Breast epithelium (tissue), 4 donors: Measurements from ENCODE around the gene MYL12A. TPM values are rescaled to one million over a fixed set of nuclear protein-coding genes. Genes with fewer than 3 reads are reported as not detected.

Experiments
- DNase-seq, 2 donors: peaks; one replicate each; pipeline ENCODE4 v3.0.0-alpha.2; 2019; ENCODE audit warnings: low spot score in 2 of 2
- H3K27ac ChIP-seq, 2 donors: fragments of 200-600 bp; sonication (generic) in 1 of 2; one replicate each; pipeline ENCODE4 v1.5.1; 2016 to 2019; ENCODE audit warnings: mild to moderate bottlenecking in 1 of 2
- H3K27me3 ChIP-seq, 2 donors: fragments of 200-600 bp; sonication (generic) in 1 of 2; one replicate each; pipeline versions ENCODE4 v1.5.1 to v1.6.0; 2017 to 2019; ENCODE audit warnings: control low read depth in 1 of 2, mild to moderate bottlenecking in 1 of 2
- H3K36me3 ChIP-seq: fragments of 200-600 bp; one replicate; pipeline ENCODE4 v1.5.1; 2019
- H3K4me1 ChIP-seq, 2 donors: fragments of 200-600 bp; sonication (generic); one replicate each; pipeline ENCODE4 v1.5.1; 2016 to 2019; ENCODE audit warnings: control low read depth in 1 of 2
- H3K4me3 ChIP-seq, 3 donors: fragments of 200-600 bp; sonication (generic); 1 replicate in 2 of 3; 2 replicates in 1 of 3; pipeline ENCODE4 v1.5.1; 2016 to 2019; ENCODE audit warnings: mild to moderate bottlenecking in 3 of 3, moderate library complexity in 2 of 3
- H3K9me3 ChIP-seq, 2 donors: fragments of 200-600 bp; sonication (generic) in 1 of 2; one replicate each; pipeline ENCODE4 v1.5.1; 2016 to 2019; ENCODE audit warnings: control low read depth in 1 of 2
- POLR2A ChIP-seq: fragments of 450-650 bp; IDR thresholded peaks from one replicate; pipeline ENCODE4 v1.6.1; 2016; ENCODE audit warnings: antibody characterized with exemption, mild to moderate bottlenecking, moderate library complexity
- POLR2AphosphoS5 ChIP-seq, 3 donors: sonication (generic); formaldehyde crosslinking; IDR thresholded peaks; one replicate each; pipeline ENCODE4 v1.6.1; 2017; ENCODE audit warnings: antibody characterized with exemption in 3 of 3
- intact Hi-C: fragments of 100-400 bp; cut with DNase I; formaldehyde crosslinking; loops from one replicate; pipeline ENCODE4 v1.15.1; 2023; ENCODE audit warnings: low total_unique reads
- total RNA-seq, 3 donors: library from RNA; depleted of rRNA; stranded (reverse); fragments of >200 nt; gene quantifications; one replicate each; pipeline ENCODE4 v1.1.0, GENCODE V29; 2016
- TF ChIP-seq, protein P1 (sequence below), 3 donors: fragments of 450-650 bp; IDR thresholded peaks; one replicate each; pipeline ENCODE4 v1.5.1; 2016 to 2017; ENCODE audit warnings: antibody characterized with exemption in 3 of 3, mild to moderate bottlenecking in 3 of 3, moderate library complexity in 3 of 3

MYL12A gene
- total RNA-seq, 3 donors from 2014 or later = 403 to 495 (median 444) TPM

DNA sequence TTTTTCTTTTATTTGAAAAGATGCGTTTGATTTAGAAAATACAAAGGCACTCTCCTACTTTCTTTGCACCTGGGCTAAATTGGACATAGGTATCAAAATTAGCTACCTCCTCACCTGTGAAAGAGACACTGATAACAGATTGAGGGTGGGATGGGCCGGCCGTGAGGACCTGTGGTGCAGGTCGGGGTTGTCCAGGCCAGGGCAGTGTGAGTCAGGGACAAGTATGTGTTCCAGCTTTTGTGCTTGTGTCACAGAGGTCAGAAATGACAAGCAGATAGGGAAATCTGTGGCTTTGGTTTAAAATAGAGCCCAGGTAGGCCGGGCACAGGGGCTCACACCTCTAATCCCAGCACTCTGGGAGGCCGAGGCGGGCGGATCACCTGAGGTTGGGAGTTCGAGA is 36.9 kb downstream of the MYL12A start:
- Histone ChIP-seq H3K4me1 (no peaks in the 10 kb centered on the region), H3K36me3 (no peaks in the 10 kb centered on the region), H3K27ac (no peak overlapping the region), H3K27me3 (no peaks in the 10 kb centered on the region), H3K9me3 (no peaks in the 10 kb centered on the region), H3K4me3 (no peak overlapping the region)
- no peak for DNase-seq
- TF ChIP-seq, protein P1, sequence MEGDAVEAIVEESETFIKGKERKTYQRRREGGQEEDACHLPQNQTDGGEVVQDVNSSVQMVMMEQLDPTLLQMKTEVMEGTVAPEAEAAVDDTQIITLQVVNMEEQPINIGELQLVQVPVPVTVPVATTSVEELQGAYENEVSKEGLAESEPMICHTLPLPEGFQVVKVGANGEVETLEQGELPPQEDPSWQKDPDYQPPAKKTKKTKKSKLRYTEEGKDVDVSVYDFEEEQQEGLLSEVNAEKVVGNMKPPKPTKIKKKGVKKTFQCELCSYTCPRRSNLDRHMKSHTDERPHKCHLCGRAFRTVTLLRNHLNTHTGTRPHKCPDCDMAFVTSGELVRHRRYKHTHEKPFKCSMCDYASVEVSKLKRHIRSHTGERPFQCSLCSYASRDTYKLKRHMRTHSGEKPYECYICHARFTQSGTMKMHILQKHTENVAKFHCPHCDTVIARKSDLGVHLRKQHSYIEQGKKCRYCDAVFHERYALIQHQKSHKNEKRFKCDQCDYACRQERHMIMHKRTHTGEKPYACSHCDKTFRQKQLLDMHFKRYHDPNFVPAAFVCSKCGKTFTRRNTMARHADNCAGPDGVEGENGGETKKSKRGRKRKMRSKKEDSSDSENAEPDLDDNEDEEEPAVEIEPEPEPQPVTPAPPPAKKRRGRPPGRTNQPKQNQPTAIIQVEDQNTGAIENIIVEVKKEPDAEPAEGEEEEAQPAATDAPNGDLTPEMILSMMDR (IDR thresholded peaks at IDR 0.05) = no peak
- no peak for TF ChIP-seq POLR2A
- no peak for TF ChIP-seq POLR2AphosphoS5 (IDR thresholded peaks at IDR 0.05)
- intact Hi-C loops = no loop called here

DNA sequence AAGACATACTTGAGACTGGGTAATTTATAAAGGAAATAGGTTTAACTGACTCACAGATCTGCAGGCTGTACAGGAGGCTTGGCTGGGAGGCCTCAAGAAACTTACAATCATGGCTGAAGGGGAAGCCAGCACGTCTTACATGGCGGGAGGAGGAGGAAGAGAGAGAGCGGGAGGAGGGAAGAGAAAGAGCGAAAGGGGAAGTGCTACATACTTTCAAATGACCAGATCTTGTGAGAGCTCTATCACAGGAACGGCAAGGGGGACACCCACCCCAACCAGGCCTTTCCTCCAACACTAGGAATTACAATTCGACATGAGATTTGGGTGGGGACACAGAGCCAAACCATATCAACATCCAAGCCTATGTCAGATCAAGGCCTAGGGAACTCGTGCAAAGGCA is 38.6 kb downstream of the MYL12A start:
- DNase-seq = no peak
- no peak overlapping the region for H3K4me3 ChIP-seq
- no peaks in the 10 kb centered on the region for H3K27me3 ChIP-seq
- no peaks in the 10 kb centered on the region for H3K4me1 ChIP-seq
- no peak for TF ChIP-seq POLR2AphosphoS5 (IDR thresholded peaks at IDR 0.05)
- no peak for TF ChIP-seq POLR2A
- TF ChIP-seq, protein P1 (IDR thresholded peaks at IDR 0.05) = no peak
- no peaks in the 10 kb centered on the region for H3K36me3 ChIP-seq
- intact Hi-C loops = no loop called here
- no peak overlapping the region for H3K27ac ChIP-seq
- no peaks in the 10 kb centered on the region for H3K9me3 ChIP-seq

DNA sequence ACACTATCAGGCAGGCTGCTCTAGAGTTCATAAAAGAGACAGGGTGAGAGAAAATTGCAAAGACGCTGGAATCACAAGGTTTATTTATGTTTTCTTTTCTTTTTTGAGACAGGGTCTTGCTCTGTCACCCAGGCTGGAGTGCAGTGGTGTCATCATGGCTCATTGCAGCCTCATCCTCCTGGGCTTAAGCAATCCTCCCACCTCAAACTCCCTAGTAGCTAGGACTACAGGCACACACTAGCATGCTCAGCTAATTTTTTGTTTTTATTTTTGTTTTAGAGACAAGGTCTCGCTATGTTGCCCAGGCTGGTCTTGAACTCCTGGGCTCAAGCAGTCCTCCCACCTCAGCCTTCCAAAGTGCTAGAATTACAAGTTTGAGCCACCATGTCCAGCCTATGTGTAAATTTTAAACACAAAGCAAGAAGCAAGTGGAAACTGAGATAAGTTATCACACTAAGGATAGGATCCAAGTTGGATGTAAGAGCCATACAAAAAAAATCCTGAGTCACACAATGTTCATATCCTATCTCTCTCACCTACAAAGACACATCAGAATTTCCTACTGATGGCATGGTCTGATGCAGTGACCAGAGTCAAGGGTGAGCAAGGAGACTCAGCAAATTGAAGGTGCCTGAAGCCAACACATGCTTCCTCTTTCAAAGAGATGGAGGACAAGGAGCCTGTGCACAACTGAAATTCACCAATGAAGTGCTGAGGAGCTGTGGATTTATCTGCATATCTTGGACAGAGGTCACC is 45.8 kb downstream of the MYL12A start:
- DNase-seq = no peak
- H3K4me3 ChIP-seq = no peak overlapping the region
- H3K4me1 ChIP-seq = no peaks in the 10 kb centered on the region
- no peaks in the 10 kb centered on the region for H3K27me3 ChIP-seq
- no peaks in the 10 kb centered on the region for H3K36me3 ChIP-seq
- H3K9me3 ChIP-seq = no peaks in the 10 kb centered on the region
- intact Hi-C loops = no loop called here
- H3K27ac ChIP-seq = no peak overlapping the region
- TF ChIP-seq POLR2A (no peak), POLR2AphosphoS5 (IDR thresholded peaks at IDR 0.05) (no peak)
- TF ChIP-seq, protein P1 (IDR thresholded peaks at IDR 0.05) = no peak

DNA sequence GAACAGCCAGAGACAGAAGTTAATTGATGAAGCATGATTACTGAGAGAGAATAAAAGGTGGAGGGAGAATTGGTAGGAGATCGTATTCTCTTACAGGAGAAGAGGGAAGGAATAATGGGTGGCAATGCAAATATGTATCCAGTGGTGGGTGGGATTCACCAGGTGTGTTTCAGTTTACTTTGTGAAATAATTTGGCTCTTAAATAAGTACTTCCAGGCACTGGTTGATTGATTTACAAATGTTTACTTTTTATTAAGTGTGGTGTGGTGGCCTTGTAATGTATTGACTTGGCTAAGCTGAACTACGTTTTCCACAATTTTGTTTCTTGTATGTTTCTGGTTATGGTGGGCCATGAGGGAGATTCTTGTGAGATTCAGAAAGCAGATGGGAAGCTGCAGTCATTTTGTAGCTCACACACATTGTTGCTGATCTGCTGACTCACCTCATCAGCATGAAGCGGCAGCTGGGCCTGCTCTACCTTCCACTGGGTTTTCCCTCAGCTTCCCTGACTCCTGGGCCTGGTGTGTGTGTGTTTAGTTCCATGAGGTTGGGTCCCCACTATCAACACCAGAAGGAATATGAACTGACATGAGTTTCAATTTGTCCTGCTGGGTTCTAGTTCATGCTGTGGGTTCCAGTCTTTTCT is 47.0 kb downstream of the MYL12A start:
- DNase-seq = no peak
- H3K9me3 ChIP-seq = no peaks in the 10 kb centered on the region
- no peak overlapping the region for H3K4me3 ChIP-seq
- no peak overlapping the region for H3K27ac ChIP-seq
- H3K27me3 ChIP-seq = no peaks in the 10 kb centered on the region
- TF ChIP-seq POLR2A (no peak), POLR2AphosphoS5 (IDR thresholded peaks at IDR 0.05) (no peak)
- TF ChIP-seq, protein P1 (IDR thresholded peaks at IDR 0.05) = no peak
- H3K36me3 ChIP-seq = no peaks in the 10 kb centered on the region
- intact Hi-C loops = no loop called here
- no peaks in the 10 kb centered on the region for H3K4me1 ChIP-seq
